GM10847 (cell line): ENCODE measurements around the gene MBOAT2.

Experiments used
- POLR2A ChIP-seq: IDR thresholded peaks from 2 replicates; pipeline ENCODE4 v1.6.1; 2011; ENCODE audit not compliant: insufficient read length; ENCODE audit errors: extremely low read depth

The MBOAT2 gene

DNA sequence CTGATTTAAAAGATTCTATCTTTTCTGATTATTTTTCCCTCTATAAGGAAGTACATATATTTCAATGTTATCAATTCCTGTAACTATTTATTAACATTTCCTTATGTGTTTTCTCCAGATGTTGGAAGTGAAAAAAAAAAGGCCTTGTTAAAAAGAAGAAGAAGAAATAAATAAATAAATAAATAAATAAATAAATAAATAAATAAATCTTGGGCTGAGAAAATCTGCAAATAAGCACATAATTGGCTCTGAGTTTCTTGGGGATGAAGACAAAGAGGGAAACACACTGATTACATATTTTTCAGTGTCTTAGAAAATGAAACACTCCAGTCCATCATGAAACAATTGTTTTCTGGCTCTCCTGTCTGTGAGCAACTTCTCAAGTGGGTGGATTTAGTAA lies 21.1 kb upstream of the MBOAT2 start:
- no peak for TF ChIP-seq POLR2A

GRCh38 chr2:9021563-9022211 lies 18.2 kb upstream of the MBOAT2 start:
- TF ChIP-seq POLR2A, result no peak

DNA sequence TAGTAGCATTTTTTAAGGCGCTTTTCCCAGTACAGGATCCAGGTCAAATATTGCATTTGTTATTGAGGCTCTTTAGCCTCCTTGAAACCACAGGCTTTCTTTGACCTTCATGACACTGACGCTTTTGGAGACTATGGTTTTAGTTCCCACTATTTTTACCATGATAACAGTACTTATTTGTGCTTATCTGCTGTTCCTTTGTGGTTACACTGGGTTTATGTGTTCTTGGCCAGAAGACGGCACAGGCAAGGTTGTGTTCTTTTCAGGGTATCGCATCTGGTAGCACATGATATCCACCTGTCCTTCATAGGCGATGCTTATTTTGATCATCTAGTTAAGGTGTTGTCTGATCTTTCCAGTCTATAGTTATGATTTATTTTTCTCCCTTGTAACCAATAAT lies 16.8 kb upstream of the MBOAT2 start:
- TF ChIP-seq POLR2A, result no peak

- no peak for TF ChIP-seq POLR2A
These were observed 15.1 kb upstream of the MBOAT2 start for GRCh38 chr2:9018534-9018933.

DNA sequence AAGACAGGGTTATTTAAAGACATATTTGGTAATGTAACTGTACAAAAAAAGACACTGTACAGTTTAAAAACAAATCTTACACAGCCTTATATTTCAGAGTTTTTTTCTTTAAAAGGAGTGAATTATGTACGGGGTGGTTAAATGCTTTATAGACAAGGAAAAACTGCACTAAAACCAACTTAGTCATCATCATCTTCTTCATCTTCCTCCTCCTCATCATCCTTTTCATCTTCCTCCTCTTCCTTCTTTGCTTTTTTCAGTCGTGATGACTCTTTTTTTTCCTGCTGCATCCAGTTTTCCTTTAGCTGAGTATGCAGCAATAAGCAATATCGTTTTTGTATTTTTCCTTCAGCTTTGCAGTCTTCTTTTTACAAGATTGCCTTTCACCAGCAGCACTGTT lies 14.6 kb upstream of the MBOAT2 start:
- TF ChIP-seq POLR2A, result no peak

DNA sequence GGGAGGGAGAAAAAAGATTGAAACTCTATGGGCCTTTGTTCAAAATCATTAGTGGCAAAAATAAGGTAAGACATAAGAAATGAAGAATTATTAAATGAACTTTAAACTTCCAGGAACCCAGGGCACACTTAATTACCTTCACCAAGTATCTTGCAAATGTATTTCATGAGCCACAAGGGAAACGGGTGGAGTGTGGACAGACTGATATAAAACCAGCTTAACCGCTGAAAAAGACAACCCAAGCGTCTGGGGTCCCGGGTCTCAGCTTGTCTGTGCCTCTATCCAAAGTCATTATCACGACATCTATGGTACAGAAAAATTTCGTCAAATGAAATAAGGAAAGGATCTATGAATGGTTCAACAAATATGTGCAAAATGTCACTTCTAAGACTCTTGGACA lies 13.9 kb upstream of the MBOAT2 start:
- TF ChIP-seq POLR2A, result no peak

DNA sequence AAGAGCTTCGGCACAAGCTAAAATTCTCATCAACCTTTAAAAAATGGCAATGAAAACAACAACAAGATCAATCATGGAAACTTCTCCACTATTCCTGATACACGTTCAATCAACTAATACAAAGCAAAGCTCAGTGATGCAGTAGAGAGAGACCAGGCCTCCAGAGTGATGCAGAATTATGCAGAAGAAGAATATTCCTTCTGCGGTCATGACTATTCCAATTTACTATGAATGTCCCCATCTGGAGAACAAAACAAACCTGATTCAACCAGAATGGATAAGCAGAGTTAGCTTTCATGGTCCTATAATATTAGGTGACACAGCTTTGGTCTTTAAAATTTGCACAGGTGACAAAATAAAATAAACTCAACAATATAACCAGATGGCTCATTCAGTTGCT lies 12.5 kb upstream of the MBOAT2 start:
- no peak for TF ChIP-seq POLR2A

DNA sequence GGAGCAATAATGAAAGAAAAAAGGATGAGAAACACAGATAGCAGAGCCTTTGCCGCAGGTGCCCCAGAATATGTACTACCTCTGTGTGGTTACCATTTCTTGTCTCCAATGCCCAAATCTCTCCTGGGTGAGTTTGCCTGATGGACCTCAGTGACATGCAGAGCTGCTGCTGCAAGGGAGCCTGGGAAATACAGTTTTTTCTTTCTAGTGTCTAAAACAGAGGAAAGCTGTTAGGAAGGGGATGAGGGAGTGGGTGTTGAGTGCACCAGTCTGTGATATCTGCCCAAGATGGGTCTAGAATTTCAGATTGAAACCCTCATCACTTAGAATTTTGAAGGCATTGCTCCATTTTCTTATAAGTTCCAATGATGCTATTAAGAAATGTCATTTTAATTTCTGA lies 9.9 kb upstream of the MBOAT2 start:
- no peak for TF ChIP-seq POLR2A

DNA sequence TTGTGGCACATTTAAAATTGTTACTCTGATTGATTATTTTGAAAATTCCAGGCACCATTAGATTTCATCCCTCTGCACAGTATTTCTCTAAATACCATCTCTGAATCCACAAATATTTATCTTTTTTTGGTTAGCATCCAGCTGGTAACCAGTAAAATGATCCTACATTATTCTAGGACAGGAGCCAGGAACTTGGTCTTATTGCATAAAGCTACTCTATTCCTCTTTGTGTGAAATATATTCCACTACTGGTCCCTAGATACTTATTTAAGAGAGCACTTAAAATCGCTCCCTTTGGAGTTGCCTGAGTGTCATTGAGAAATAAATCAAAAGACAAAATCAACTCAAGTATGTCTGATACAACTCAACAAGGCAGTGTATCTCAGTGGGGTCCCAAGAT lies 7.4 kb upstream of the MBOAT2 start:
- no peak for TF ChIP-seq POLR2A

DNA sequence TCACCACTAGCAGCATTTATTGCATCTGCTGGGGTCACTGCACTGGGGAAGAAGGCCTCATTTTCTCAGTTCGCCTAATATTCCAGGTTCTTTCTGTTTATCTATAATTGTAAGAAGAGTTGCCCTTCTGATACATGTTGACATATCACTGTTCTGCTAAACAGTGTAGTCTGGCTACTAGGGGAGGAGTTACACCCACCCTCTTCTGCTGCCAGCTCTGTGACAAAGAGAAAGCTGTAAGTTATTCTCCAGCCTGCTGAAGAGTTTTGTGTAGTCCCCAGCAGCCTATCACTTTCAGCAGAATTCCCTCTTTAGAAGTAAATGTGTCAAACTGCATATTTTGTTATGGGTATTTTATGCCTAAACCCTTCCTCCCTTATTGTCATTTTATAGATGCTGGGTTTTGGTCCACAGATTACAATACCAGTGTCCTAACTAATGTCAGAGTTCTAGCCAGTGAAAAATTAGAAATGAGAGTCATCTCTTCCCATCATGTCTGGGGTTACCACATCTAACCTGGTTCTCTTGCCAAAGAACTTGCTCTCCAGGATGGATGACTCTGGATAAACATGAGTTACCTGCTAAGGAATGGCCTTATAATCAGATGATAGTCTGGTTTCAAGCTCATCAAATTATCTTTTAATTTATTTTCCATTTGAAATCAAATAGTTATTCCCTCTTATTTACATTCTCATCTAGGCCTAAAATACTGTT lies 5.6 kb upstream of the MBOAT2 start:
- TF ChIP-seq POLR2A, result no peak

DNA sequence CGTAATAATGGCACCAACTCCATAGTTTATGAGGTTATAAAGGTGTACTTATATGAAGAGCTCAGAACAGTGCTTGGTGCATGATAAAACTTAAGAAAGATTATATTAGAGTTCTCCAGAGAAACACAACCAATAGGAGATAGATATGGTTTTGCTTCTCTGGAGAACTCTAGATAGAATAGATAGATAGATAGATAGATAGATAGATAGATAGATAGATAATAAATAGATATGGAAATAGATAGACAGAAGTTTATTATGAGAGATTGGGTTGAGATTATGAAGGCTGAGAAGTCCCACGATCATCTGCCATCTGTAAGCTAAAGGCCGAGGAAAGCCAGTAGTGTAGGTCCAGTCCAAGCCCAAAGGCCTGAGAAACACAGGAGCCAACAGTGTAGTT lies 2.9 kb upstream of the MBOAT2 start:
- TF ChIP-seq POLR2A, result no peak

- TF ChIP-seq POLR2A, result no peak
These were observed 1.1 kb upstream of the MBOAT2 start for GRCh38 chr2:9004338-9005204.

DNA sequence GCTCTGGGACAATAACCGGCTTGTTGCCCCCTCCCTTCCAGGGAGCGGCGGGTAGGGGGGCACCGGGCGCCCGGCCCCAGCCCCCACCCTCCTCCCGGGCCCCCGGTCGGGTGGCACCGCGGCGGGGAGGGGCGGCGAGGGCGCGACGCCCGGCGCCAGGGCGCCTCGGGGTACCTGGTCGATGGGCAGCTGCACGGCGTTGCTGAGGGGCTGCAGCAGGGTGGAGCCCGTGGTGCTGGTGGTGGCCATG lies 193 bp downstream of the MBOAT2 start:
- no peak for TF ChIP-seq POLR2A

- TF ChIP-seq POLR2A, result no peak
These were observed 683 bp downstream of the MBOAT2 start for GRCh38 chr2:9002637-9003365.

DNA sequence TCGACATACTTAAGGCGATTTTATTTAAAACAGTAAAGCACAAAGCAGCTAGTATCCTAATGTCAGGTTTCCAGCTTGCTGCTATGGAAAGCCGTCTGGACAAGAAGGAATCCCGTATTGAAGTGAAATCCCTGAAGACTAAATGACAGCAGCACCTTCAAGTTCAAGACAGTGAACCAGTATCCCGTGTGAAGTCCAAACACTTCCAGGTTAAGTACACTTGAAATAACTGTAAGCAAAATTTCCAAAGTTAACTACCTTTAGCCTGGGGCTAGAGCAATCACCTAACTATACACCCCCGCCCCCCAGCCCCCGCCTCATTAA lies 1.2 kb downstream of the MBOAT2 start:
- no peak for TF ChIP-seq POLR2A

DNA sequence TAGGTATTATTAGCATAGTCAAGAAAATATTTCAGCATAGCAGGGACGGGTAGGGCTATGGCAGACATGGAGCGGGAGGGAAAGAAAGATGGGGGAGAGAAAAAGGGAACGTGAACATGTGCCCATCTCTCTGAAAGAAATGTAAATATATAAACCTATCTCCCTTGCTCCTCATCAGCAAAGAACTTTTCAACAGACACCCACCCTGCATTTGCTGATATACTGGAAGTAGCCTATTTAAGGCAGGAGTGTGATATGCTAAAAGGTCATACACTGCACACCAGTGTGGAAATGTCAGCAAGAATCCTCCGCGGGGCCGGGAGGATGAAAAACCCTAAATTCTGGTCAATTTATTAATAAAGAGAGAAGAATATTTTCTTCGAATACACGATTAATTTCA lies 1.7 kb downstream of the MBOAT2 start:
- no peak for TF ChIP-seq POLR2A
